Endothelial cell of umbilical vein (primary cell): ENCODE results near the gene PKDREJ. TPM values are rescaled to one million over a fixed set of nuclear protein-coding genes. Genes with fewer than 3 reads are reported as not detected.

ENCODE experiments used
- BruUV-seq: library from RNA; stranded (reverse); fragments of 400-500 nt; replicated peaks from 2 replicates; lab custom pipeline; 2021; lab: Mats Ljungman, UMichigan
- CTCF ChIA-PET: fragments of 300-600, 350-600 bp; sonication (Branson Sonifier 250); formaldehyde crosslinking; loops from one replicate; lab custom pipeline; 2021; ENCODE audit warnings: antibody characterized with exemption, inconsistent platforms; lab: Charles Lee
- POLR2A ChIA-PET: fragments of 300-600, 350-600 bp; sonication (Branson Sonifier 250); formaldehyde crosslinking; loops from one replicate; lab custom pipeline; 2021; ENCODE audit warnings: antibody characterized with exemption, inconsistent platforms; lab: Charles Lee
- DNase-seq: peaks from one replicate; pipeline ENCODE4 v3.0.0-alpha.2; 2011; ENCODE audit warnings: low read depth, low spot score
- FAIRE-seq: peaks from 2 replicates; lab custom pipeline; 2011; peaks lifted over from hg19 to GRCh38; lab: Jason Lieb, UNC
- H2AFZ ChIP-seq: 2 replicates; pipeline ENCODE4 v1.6.0; 2012; ENCODE audit warnings: low read depth, low read length, control low read depth, inconsistent platforms
- H3K27ac ChIP-seq: 2 replicates; pipeline ENCODE4 v1.5.1; 2011; ENCODE audit warnings: low read depth, mild to moderate bottlenecking, control low read depth, low read length, moderate library complexity; ENCODE audit not compliant: insufficient read depth
- H3K27me3 ChIP-seq, 2 experiments: 2 replicates each; pipeline versions ENCODE4 v1.6.0 to v1.6.1; 2011; ENCODE audit warnings: low read length in 2 of 2, mixed read lengths in 1 of 2; ENCODE audit not compliant: control insufficient read depth in 2 of 2, insufficient read depth in 2 of 2
- H3K36me3 ChIP-seq, 2 experiments: 2 replicates in 1 of 2; 3 replicates in 1 of 2; pipeline ENCODE4 v1.5.1; 2011; ENCODE audit warnings: low read length in 2 of 2, mild to moderate bottlenecking in 1 of 2, moderate library complexity in 1 of 2; ENCODE audit not compliant: control insufficient read depth in 2 of 2, insufficient read depth in 2 of 2; ENCODE audit errors: extremely low read depth in 1 of 2
- H3K4me1 ChIP-seq: 3 replicates; pipeline ENCODE4 v1.5.1; 2011; ENCODE audit warnings: mild to moderate bottlenecking, low read length; ENCODE audit not compliant: control insufficient read depth, insufficient read depth; ENCODE audit errors: extremely low read depth
- H3K4me2 ChIP-seq: 2 replicates; pipeline ENCODE4 v1.6.1; 2011; ENCODE audit warnings: low read length, control low read depth, mixed read lengths; ENCODE audit not compliant: insufficient read depth
- H3K4me3 ChIP-seq, 3 experiments: fragments of 200-600 bp in 1 of 3; sonication (generic), shearing (Covaris generic) in 1 of 3; replicated peaks in 1 of 3; 2 replicates each; pipeline ENCODE4 v1.5.1; 2011 to 2016; ENCODE audit warnings: control low read depth in 3 of 3, low read length in 3 of 3, mild to moderate bottlenecking in 2 of 3, inconsistent platforms in 1 of 3, low read depth in 1 of 3, moderate library complexity in 1 of 3; ENCODE audit not compliant: insufficient read depth in 1 of 3
- H3K79me2 ChIP-seq: 2 replicates; pipeline ENCODE4 v1.6.0; 2012; ENCODE audit warnings: low read length, inconsistent platforms; ENCODE audit not compliant: control insufficient read depth, insufficient read depth
- H3K9ac ChIP-seq: replicated peaks from 2 replicates; pipeline ENCODE3; 2011; ENCODE audit warnings: low read length, control low read depth; ENCODE audit not compliant: insufficient read depth; ENCODE audit errors: extremely low read depth
- H3K9me1 ChIP-seq: replicated peaks from 3 replicates; pipeline ENCODE4 v1.6.0; 2011; ENCODE audit warnings: mild to moderate bottlenecking, low read length; ENCODE audit not compliant: control insufficient read depth, insufficient read depth; ENCODE audit errors: extremely low read depth
- H3K9me3 ChIP-seq: replicated peaks from 2 replicates; pipeline ENCODE4 v1.5.1; 2012; ENCODE audit warnings: low read length, inconsistent platforms; ENCODE audit not compliant: control insufficient read depth, insufficient read depth
- H4K20me1 ChIP-seq: replicated peaks from 2 replicates; pipeline ENCODE3; 2011; ENCODE audit warnings: mild to moderate bottlenecking, low read length; ENCODE audit not compliant: control insufficient read depth, insufficient read depth; ENCODE audit errors: extremely low read depth
- CTCF ChIP-seq, 2 donors: IDR thresholded peaks; 1 replicate in 1 of 2; 2 replicates in 1 of 2; pipeline ENCODE4 v1.5.1; 2011; ENCODE audit warnings: low read length in 2 of 2, mild to moderate bottlenecking in 2 of 2, moderate library complexity in 2 of 2, control low read depth in 1 of 2, inconsistent platforms in 1 of 2, low read depth in 1 of 2; ENCODE audit not compliant: insufficient read depth in 1 of 2; ENCODE audit errors: extremely low read depth in 1 of 2
- EZH2 ChIP-seq: IDR thresholded peaks from 2 replicates; pipeline ENCODE4 v1.6.1; 2012; ENCODE audit warnings: borderline replicate concordance, low read depth, mild to moderate bottlenecking, moderate library complexity, low read length, inconsistent platforms; ENCODE audit not compliant: severe bottlenecking
- FOS ChIP-seq: IDR thresholded peaks from 2 replicates; pipeline ENCODE4 v1.6.1; 2011; ENCODE audit warnings: mild to moderate bottlenecking, low read length, moderate library complexity, borderline replicate concordance; ENCODE audit not compliant: insufficient read depth
- GATA2 ChIP-seq: IDR thresholded peaks from 2 replicates; pipeline ENCODE4 v1.7.0; 2011; ENCODE audit warnings: low read depth, mild to moderate bottlenecking, moderate library complexity, mixed read lengths, low read length; ENCODE audit not compliant: insufficient read length, insufficient read depth
- JUN ChIP-seq: IDR thresholded peaks from 2 replicates; pipeline ENCODE4 v1.6.1; 2011; ENCODE audit warnings: borderline replicate concordance, low read depth; ENCODE audit not compliant: insufficient read length, insufficient read depth
- MAX ChIP-seq: IDR thresholded peaks from 2 replicates; pipeline ENCODE4 v1.6.1; 2011; ENCODE audit not compliant: insufficient read depth, insufficient read length
- MYC ChIP-seq: IDR thresholded peaks from one replicate; pipeline ENCODE4 v1.6.1; 2011; ENCODE audit warnings: mild to moderate bottlenecking, low read depth, low read length
- POLR2A ChIP-seq: IDR thresholded peaks from 2 replicates; pipeline ENCODE4 v1.6.1; 2012; ENCODE audit warnings: low read depth, mild to moderate bottlenecking, control low read depth, low read length
- POLR2AphosphoS5 ChIP-seq: IDR thresholded peaks from 2 replicates; pipeline ENCODE4 v1.6.1; 2012; ENCODE audit warnings: low read depth, mild to moderate bottlenecking, control low read depth, low read length, moderate library complexity; ENCODE audit not compliant: insufficient read depth
- dilution Hi-C: fragments of 300-500 bp; cut with MboI; formaldehyde crosslinking; loops from one replicate; pipeline ENCODE4 v1.15.0; 2019; ENCODE audit warnings: low sequenced_read_pairs; ENCODE audit not compliant: extremely low pct_ligation_motif_present
- intact Hi-C: fragments of 100-400 bp; cut with micrococcal nuclease; formaldehyde crosslinking; loops from one replicate; pipeline ENCODE4 v1.10.0; 2022
- polyA plus RNA-seq, 4 experiments: library from polyadenylated mRNA; depleted of rRNA in 3 of 4; stranded (reverse) in 3 of 4; unstranded in 1 of 4; fragments of >200 nt; gene quantifications; 2 replicates each; pipeline versions ENCODE4 v1.2.1 to v1.2.3, GENCODE V29; 2011 to 2012; ENCODE audit warnings: missing spikeins in 1 of 4
- total RNA-seq: library from RNA; stranded (reverse); gene quantifications from 2 replicates; pipeline ENCODE4 v1.2.3, GENCODE V29; 2021

PKDREJ gene
- total and polyA plus RNA-seq, 2 donors (not counting 3 experiments of a cell fraction or from before 2014, with no cell fraction given) = not detected

- no peak overlapping the region for H2AFZ ChIP-seq
- H3K27me3 ChIP-seq = no peaks in the 10 kb centered on the region
- no peak overlapping the region for H3K4me3 ChIP-seq
- no peaks in the 10 kb centered on the region for H3K36me3 ChIP-seq
- H4K20me1 ChIP-seq = no peaks in the 10 kb centered on the region
- dilution Hi-C loops (no loop called here), intact Hi-C loops (no loop called here)
- no TSS peak for BruUV-seq
- H3K9ac ChIP-seq = no peak overlapping the region
- H3K4me1 ChIP-seq = no peaks in the 10 kb centered on the region
- no peak overlapping the region for H3K27ac ChIP-seq
- TF ChIP-seq MAX = no peak
- no peak for TF ChIP-seq GATA2
- TF ChIP-seq MYC = no peak
- no peak for TF ChIP-seq JUN
- no peak for TF ChIP-seq EZH2
- no peak for TF ChIP-seq POLR2AphosphoS5
- TF ChIP-seq CTCF (IDR thresholded peaks at IDR 0.05; ENCODE audit: extremely low read depth in 1 of 2, insufficient read depth in 1 of 2, low read depth in 1 of 2, low read length in 2 of 2) = no peak
- TF ChIP-seq FOS = no peak
- TF ChIP-seq POLR2A = no peak
- no peak for FAIRE-seq
- H3K9me3 ChIP-seq = no peaks in the 10 kb centered on the region
- POLR2A ChIA-PET = no interaction called here
- CTCF ChIA-PET = interaction anchor here (0.8 kb wide), 1 partner anchor 15 kb away, joined by 3 read pairs; no protein-coding TSS in a partner anchor
- H3K4me2 ChIP-seq = no peak overlapping the region
- DNase-seq = no peak
- H3K79me2 ChIP-seq = no peaks in the 10 kb centered on the region
- no peaks in the 10 kb centered on the region for H3K9me1 ChIP-seq
Measured at GRCh38 chr22:46212195-46212594, 50.9 kb downstream of the PKDREJ start.
